LNCAP (cell line): ENCODE data around the gene PRKAA1.

Source experiments
- TF ChIP-seq, protein P1 (sequence below): fragments of 450-650 bp; IDR thresholded peaks from 2 replicates; pipeline ENCODE4 v1.5.1; 2017; ENCODE audit warnings: mild to moderate bottlenecking

The PRKAA1 gene

GRCh38 chr5:40790947-40791593 lies 7.1 kb downstream of the PRKAA1 start:
- TF ChIP-seq, protein P1, sequence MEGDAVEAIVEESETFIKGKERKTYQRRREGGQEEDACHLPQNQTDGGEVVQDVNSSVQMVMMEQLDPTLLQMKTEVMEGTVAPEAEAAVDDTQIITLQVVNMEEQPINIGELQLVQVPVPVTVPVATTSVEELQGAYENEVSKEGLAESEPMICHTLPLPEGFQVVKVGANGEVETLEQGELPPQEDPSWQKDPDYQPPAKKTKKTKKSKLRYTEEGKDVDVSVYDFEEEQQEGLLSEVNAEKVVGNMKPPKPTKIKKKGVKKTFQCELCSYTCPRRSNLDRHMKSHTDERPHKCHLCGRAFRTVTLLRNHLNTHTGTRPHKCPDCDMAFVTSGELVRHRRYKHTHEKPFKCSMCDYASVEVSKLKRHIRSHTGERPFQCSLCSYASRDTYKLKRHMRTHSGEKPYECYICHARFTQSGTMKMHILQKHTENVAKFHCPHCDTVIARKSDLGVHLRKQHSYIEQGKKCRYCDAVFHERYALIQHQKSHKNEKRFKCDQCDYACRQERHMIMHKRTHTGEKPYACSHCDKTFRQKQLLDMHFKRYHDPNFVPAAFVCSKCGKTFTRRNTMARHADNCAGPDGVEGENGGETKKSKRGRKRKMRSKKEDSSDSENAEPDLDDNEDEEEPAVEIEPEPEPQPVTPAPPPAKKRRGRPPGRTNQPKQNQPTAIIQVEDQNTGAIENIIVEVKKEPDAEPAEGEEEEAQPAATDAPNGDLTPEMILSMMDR, result no peak

GRCh38 chr5:40787986-40788385 lies 10.2 kb downstream of the PRKAA1 start:
- TF ChIP-seq, protein P1, result no peak

DNA sequence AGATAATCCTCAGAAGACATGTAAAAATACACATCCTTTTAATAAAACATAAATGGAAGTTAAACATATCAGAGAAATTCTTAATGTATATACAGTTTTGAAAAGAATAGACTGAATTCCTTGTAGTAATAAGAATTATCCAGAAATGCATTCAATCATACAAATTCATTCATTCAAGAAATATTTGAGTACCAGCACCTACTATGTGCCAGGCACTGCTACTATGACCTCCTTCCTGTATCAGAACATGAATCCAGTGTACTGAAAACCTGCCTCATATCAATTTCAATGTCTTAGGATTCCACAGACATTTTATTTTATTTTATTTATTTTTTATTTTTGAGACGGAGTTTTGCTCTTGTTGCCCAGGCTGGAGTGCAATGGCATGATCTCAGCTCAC lies 13.3 kb downstream of the PRKAA1 start:
- TF ChIP-seq, protein P1, result no peak

DNA sequence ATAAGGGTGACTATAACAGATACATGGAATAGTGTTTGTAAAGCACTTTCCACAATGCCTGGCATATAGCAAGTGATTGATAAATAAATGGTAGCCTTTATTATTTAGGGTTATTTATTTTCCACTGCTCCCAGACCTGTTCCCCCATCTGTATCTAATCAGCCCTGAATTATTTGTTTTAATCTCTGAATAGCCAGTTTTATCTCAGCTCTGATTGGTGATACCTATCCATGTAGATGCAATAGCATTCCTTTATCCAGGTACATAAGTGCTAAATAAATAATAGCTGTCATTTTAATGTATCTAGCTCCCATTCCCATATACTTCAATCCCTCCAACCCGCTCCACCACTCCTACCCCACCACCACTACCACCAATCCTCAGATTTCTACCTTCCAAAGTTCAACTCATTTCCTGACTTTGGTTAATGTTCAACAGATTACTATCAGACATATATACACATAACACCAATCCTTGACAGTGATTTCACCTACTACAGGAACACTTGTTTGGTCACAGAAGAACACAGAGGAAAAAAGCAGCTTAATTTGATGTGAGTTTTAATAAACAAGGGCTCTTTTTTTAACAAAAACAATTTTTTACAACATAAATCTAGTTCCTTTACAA lies 14.0 kb downstream of the PRKAA1 start:
- TF ChIP-seq, protein P1, result no peak

DNA sequence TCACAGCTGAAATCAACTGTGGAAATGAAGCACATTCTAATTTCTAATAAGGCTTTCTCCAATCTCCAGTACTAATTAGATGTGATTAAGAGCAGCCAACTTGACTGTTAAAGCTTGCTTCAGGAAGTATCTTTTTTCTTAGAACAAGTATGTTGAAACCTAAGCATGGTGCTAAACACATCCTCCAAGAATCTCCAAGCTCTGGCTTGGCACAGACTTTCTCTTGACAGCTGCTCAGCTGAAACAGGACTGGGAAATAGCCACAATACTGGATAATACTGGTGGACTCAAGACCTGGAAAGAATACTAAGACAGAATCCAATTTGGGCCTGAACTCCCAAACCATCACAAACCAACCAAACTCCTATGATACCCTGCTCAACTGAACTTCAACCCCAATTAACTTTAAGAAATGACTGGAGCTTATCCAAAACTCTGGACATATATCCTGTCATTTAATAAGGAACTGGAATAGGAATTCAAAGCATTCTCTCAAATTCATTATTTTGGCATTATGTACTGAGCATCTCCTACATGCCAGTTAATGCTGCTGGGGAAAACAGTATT lies 16.2 kb downstream of the PRKAA1 start:
- TF ChIP-seq, protein P1, result no peak

GRCh38 chr5:40780858-40781257 lies 17.3 kb downstream of the PRKAA1 start:
- TF ChIP-seq, protein P1, result no peak

DNA sequence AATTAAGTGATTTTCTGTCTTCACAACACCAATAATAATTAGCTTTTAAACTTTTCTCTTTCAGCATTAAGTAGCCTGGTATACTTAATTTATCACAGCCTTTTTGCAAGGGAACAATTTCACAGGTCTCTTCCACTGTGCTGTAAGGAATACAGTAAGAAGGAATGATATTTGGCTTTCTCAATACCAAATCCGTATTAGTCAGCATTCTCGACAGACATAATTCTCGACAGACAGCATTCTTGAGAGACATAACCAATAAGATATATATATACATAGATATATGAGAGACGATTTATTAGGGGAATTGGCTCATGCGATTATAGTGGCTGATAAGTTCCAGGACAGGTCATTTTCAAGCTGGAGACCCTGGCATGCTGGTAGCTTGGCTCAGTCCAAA lies 18.0 kb downstream of the PRKAA1 start:
- TF ChIP-seq, protein P1, result no peak
